NCI-H1930 (cell line): ENCODE results near the gene HOMER2.
"Not testable (repeated sequence)": the region's sequence is repeated elsewhere in the genome, so short reads cannot be mapped to it uniquely, and the experiment has no call there.

Experiments
- DNase-seq, 2 experiments: peaks; one replicate each; lab custom pipeline; 2025; lab: John Stamatoyannopoulos, UW

Gene HOMER2

DNA sequence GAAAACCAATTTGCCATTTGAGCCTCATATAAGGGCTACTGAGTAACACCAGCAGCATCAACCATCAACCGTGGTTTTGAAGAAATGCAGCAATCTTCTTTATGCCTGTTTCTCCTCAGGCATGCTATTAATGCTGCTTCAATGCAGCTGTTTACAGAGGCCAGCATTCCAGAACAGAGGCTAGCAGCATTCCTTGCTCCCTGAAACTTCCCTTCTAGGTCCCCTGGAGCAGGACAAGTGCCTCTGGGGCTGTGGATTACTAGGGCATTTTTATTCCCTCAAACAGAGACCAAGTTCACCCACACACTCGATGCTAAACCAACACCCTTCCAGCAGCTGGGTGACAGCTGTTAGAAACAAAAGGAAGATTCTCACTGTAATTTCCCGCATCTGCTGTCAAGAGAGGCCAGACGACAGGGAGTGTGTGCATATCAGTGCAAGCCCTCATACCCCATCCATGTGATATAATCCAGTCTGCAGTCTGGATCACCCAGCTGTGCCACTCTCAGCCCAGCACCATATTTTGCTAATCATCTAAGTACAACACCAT is 57.5 kb downstream of the HOMER2 start:
- DNase-seq: no peak

DNA sequence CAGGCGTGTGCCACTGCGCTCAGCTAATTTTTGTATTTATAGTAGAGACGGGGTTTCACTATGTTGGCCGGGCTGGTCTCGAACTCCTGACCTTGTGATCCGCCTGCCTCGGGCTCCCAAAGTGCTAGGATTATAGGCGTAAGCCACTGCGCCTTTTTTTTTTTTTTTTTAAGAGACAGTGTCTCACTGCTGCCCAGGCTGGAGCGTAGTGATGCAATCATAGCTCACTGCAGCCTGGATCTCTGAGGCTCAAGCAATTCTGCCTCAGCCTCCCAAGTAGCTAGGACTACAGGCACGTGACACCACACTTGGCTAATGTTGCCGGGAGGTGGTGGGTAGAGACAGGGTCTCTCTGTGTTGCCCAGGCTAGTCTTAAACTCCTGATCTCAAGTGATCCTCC is 59.0 kb downstream of the HOMER2 start:
- DNase-seq: not testable (repeated sequence)

- no peak for DNase-seq
Measured at GRCh38 chr15:82892573-82892972, 59.9 kb downstream of the HOMER2 start.

- no peak for DNase-seq
Measured at GRCh38 chr15:82890995-82891390, 61.5 kb downstream of the HOMER2 start.

- no peak for DNase-seq
Measured at GRCh38 chr15:82890338-82890994, 62.1 kb downstream of the HOMER2 start.

- no peak for DNase-seq
Measured at GRCh38 chr15:82882273-82882928, 70.1 kb downstream of the HOMER2 start.

DNA sequence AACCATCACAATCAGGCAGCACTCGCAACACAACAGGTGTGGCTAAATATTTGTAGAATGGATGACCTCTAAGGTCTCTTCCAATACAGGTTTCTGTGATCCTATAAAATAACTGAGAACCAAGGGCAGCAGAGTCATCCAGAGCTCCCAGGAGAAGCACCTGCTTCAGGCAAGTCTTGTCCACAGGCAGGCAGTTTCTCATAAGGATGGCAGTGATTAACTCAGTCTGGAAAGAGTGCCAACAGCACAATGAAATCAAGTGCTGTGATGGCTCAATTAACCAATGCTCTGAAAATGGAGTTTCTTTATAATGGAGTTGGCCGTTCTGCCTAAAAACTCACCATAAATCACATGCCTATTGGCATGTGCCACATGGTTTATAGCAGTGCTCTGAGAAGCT is 70.8 kb downstream of the HOMER2 start:
- no peak for DNase-seq

- DNase-seq: no peak
Measured at GRCh38 chr15:82880704-82881103, 71.8 kb downstream of the HOMER2 start.

GRCh38 chr15:82878325-82878724 is 74.2 kb downstream of the HOMER2 start:
- DNase-seq: no peak

- DNase-seq: no peak
Measured at GRCh38 chr15:82877825-82878224, 74.7 kb downstream of the HOMER2 start.

GRCh38 chr15:82875411-82876003 is 77.0 kb downstream of the HOMER2 start:
- no peak for DNase-seq

DNA sequence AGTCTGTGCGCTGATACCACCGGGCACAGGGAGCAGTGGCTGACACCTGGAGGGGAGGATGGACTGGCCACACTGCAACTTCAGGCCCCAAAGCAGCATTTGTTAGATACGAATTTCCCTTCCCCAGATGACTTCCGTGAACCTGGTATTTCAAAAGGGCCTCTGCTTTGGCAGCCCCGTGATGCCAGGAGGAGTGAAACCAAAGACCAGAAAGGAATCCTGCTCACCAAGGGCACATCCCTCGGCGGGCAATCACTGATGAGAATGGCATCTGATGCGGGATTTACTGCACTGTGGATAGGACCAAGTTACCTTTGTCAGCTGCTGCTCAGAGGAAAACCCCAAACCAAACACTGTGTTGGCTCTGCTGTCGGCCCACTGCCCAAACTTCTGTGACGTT is 77.6 kb downstream of the HOMER2 start:
- DNase-seq: no peak

GRCh38 chr15:82874267-82874666 is 78.3 kb downstream of the HOMER2 start:
- no peak for DNase-seq

DNA sequence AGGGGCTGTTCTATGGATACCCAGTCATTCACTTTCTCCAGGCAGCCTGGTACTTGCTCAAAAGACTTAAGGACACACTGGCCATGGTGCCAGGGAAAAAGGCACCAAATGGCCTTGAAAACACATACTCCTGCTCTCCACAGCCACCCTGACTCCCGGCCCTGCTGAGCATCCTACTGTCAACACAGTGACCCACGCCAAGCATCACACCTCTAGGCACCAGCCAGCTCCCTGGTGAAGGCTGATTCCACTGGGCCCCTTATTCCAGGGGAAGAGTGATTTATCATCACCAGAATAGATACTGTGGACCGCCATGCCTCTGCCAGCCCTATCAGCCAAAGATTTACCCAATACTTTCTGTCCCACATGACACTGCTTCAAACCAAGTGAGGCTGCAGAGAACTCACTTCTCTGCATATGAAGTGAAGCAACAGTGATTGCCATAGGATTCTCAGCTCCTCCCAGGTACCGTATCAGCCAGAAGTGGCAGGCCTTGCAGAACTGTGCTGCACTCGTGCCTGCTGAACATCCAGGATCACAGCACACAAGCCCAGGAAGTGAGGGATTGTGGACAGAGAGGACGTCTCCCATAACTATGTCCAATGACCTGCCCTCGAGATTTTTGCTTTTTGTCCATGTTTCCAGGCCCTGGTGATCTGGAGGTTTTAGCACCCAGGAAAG is 79.4 kb downstream of the HOMER2 start:
- DNase-seq: no peak

- no peak for DNase-seq
Measured at GRCh38 chr15:82871832-82872484, 80.6 kb downstream of the HOMER2 start.

DNA sequence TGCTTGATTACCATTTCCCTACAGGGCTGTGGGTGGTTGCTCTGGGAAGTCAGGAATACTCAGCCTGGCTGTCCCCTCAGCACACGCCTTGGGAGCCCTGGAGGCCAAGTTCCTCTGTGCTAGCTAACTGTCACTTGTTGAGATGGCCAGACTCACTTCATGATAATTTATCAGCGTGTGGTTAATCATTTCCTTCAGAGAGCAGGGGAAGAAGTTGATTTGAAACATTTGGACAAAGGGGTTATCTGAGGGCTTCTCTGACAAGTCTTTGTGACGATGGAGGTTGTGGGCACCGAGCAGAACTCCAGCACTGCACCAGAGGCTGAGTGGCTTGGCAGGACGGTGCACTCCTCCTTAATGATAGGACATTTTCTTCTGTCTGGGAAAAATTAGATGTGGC is 81.2 kb downstream of the HOMER2 start:
- no peak for DNase-seq

DNA sequence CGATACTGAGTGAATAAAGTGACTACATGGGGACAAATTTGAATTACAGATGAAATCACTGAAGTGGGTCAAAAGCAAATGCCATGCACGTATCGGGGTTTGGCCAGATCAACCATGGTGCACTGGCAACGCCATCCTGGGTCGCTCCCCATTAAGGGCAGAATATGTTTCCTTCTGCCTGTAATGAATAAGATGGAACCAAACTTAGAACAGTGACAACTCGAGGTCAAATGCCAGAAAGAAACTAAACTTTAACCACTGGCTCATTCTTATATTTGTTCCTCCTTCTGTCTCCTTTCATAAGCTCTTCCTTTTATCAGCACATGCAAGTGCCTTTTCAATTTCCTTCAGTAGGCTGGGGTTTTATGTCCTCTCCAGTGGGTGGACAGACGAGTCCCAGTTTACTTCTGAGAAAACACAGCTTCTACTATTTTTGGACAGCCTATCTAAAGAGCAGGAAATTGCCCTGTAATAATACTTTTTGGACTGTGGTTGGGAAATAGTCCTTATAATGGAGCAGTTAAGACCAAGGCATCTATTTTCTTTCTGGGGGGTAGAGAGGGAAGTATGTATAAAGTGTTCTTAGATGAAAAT is 81.7 kb downstream of the HOMER2 start:
- DNase-seq: no peak

DNA sequence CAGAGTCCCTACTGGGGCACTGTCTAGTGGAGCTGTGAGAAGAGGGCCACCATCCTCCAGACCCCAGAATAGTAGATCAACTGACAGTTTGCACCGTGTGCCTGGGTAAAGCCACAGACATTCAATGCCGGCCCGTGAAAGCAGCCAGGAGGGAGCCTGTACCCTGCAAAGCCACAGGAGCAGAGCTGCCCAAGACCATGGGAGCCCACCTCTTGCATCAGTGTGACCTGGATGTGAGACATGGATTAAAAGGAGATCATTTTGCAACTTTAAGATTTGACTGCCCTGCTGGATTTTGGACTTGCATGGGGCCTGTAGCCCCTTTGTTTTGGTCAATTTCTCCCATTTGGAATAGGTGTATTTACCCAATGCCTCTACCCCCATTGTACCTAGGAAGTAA is 86.5 kb downstream of the HOMER2 start:
- DNase-seq: not testable (repeated sequence)

- not testable (repeated sequence) for DNase-seq
Measured at GRCh38 chr15:82865581-82865980, 86.9 kb downstream of the HOMER2 start.

DNA sequence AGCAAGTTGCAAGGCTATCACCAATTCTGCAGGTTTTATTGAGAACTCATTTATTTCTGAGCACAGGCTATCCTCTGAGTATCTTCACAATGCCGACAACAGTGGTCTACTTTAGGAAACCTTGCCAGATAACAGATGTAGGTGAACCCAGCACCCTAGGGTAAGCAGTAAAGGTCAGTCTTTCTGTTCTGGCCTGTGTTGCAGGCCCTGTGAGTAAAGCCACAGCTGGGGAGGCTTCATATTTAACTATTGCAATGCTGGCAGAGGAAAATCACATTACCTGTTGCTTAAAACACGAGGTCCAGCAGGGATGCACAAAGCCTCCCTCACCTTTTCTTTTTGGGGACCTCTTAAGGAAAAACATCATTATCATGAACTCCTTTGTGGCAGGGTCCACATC is 87.6 kb downstream of the HOMER2 start:
- no peak for DNase-seq

GRCh38 chr15:82862886-82863285 is 89.6 kb downstream of the HOMER2 start:
- DNase-seq: no peak

DNA sequence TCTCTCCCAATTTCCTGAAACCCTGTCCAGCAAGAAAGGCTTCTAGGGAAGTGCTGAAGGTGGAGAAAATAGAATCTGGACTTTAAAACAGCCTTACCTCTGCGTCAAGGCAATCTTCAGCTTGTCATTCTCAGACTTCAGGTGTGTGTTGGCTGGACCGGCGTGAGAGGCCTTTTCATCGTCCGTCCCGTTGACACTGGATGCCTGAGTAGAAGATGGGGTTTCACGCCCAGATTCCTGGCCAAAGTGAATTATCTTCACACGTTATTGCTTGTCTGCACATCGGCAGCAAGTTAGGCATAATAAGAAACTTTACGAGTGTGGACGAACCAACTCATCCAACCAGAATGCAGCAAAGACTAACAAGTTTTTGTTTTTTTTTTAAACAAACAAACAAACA is 93.6 kb downstream of the HOMER2 start:
- DNase-seq: no peak
